ENCODE data around the gene CDKN2C. TPM values are rescaled to one million over a fixed set of nuclear protein-coding genes. Genes with fewer than 3 reads are reported as not detected.

Gene CDKN2C
- total and polyA plus RNA-seq, 2 experiments from 2014 or later = not detected

DNA sequence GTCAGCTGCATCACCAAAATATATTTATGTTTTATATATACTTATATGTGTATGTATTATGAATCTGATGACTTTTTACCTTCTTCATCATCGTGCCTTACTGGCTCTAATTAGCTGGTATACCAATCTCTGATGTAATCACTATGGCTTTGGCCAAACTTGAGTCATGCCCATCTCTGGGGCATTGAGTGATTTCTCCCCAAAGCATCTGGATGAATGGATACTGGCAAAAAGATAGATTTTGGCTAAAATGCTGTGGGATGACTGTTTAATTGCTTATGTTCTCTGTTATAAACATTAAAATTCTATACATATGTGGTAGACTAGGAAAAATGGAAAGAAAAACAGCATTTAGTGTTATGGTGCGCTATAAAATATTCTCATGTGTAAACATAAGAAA lies 19.6 kb downstream of the CDKN2C start:
- H3K4me1 ChIP-seq (ENCODE audit: insufficient read depth) = no peaks in the 10 kb centered on the region
- TF ChIP-seq, protein P1, sequence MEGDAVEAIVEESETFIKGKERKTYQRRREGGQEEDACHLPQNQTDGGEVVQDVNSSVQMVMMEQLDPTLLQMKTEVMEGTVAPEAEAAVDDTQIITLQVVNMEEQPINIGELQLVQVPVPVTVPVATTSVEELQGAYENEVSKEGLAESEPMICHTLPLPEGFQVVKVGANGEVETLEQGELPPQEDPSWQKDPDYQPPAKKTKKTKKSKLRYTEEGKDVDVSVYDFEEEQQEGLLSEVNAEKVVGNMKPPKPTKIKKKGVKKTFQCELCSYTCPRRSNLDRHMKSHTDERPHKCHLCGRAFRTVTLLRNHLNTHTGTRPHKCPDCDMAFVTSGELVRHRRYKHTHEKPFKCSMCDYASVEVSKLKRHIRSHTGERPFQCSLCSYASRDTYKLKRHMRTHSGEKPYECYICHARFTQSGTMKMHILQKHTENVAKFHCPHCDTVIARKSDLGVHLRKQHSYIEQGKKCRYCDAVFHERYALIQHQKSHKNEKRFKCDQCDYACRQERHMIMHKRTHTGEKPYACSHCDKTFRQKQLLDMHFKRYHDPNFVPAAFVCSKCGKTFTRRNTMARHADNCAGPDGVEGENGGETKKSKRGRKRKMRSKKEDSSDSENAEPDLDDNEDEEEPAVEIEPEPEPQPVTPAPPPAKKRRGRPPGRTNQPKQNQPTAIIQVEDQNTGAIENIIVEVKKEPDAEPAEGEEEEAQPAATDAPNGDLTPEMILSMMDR (conservative IDR thresholded peaks at IDR 0.05; ENCODE audit: low read depth in 2 of 2) = no peak
- TF ChIP-seq ZNF114 (CRISPR knock-in tag; IDR thresholded peaks at IDR 0.05) = no peak
- TF ChIP-seq POLR2AphosphoS5 (IDR thresholded peaks at IDR 0.05; ENCODE audit: low read depth) = no peak
- TF ChIP-seq, protein P2, sequence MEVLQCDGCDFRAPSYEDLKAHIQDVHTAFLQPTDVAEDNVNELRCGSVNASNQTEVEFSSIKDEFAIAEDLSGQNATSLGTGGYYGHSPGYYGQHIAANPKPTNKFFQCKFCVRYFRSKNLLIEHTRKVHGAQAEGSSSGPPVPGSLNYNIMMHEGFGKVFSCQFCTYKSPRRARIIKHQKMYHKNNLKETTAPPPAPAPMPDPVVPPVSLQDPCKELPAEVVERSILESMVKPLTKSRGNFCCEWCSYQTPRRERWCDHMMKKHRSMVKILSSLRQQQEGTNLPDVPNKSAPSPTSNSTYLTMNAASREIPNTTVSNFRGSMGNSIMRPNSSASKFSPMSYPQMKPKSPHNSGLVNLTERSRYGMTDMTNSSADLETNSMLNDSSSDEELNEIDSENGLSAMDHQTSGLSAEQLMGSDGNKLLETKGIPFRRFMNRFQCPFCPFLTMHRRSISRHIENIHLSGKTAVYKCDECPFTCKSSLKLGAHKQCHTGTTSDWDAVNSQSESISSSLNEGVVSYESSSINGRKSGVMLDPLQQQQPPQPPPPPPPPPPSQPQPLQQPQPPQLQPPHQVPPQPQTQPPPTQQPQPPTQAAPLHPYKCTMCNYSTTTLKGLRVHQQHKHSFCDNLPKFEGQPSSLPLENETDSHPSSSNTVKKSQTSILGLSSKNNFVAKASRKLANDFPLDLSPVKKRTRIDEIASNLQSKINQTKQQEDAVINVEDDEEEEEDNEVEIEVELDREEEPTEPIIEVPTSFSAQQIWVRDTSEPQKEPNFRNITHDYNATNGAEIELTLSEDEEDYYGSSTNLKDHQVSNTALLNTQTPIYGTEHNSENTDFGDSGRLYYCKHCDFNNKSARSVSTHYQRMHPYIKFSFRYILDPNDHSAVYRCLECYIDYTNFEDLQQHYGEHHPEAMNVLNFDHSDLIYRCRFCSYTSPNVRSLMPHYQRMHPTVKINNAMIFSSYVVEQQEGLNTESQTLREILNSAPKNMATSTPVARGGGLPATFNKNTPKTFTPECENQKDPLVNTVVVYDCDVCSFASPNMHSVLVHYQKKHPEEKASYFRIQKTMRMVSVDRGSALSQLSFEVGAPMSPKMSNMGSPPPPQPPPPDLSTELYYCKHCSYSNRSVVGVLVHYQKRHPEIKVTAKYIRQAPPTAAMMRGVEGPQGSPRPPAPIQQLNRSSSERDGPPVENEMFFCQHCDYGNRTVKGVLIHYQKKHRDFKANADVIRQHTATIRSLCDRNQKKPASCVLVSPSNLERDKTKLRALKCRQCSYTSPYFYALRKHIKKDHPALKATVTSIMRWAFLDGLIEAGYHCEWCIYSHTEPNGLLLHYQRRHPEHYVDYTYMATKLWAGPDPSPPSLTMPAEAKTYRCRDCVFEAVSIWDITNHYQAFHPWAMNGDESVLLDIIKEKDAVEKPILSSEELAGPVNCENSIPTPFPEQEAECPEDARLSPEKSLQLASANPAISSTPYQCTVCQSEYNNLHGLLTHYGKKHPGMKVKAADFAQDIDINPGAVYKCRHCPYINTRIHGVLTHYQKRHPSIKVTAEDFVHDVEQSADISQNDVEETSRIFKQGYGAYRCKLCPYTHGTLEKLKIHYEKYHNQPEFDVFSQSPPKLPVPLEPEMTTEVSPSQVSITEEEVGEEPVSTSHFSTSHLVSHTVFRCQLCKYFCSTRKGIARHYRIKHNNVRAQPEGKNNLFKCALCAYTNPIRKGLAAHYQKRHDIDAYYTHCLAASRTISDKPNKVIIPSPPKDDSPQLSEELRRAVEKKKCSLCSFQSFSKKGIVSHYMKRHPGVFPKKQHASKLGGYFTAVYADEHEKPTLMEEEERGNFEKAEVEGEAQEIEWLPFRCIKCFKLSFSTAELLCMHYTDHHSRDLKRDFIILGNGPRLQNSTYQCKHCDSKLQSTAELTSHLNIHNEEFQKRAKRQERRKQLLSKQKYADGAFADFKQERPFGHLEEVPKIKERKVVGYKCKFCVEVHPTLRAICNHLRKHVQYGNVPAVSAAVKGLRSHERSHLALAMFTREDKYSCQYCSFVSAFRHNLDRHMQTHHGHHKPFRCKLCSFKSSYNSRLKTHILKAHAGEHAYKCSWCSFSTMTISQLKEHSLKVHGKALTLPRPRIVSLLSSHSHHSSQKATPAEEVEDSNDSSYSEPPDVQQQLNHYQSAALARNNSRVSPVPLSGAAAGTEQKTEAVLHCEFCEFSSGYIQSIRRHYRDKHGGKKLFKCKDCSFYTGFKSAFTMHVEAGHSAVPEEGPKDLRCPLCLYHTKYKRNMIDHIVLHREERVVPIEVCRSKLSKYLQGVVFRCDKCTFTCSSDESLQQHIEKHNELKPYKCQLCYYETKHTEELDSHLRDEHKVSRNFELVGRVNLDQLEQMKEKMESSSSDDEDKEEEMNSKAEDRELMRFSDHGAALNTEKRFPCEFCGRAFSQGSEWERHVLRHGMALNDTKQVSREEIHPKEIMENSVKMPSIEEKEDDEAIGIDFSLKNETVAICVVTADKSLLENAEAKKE (CRISPR knock-in tag; IDR thresholded peaks at IDR 0.05) = no peak
- TF ChIP-seq, protein P3, sequence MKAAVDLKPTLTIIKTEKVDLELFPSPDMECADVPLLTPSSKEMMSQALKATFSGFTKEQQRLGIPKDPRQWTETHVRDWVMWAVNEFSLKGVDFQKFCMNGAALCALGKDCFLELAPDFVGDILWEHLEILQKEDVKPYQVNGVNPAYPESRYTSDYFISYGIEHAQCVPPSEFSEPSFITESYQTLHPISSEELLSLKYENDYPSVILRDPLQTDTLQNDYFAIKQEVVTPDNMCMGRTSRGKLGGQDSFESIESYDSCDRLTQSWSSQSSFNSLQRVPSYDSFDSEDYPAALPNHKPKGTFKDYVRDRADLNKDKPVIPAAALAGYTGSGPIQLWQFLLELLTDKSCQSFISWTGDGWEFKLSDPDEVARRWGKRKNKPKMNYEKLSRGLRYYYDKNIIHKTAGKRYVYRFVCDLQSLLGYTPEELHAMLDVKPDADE (IDR thresholded peaks at IDR 0.05) = no peak
- TF ChIP-seq, protein P4, sequence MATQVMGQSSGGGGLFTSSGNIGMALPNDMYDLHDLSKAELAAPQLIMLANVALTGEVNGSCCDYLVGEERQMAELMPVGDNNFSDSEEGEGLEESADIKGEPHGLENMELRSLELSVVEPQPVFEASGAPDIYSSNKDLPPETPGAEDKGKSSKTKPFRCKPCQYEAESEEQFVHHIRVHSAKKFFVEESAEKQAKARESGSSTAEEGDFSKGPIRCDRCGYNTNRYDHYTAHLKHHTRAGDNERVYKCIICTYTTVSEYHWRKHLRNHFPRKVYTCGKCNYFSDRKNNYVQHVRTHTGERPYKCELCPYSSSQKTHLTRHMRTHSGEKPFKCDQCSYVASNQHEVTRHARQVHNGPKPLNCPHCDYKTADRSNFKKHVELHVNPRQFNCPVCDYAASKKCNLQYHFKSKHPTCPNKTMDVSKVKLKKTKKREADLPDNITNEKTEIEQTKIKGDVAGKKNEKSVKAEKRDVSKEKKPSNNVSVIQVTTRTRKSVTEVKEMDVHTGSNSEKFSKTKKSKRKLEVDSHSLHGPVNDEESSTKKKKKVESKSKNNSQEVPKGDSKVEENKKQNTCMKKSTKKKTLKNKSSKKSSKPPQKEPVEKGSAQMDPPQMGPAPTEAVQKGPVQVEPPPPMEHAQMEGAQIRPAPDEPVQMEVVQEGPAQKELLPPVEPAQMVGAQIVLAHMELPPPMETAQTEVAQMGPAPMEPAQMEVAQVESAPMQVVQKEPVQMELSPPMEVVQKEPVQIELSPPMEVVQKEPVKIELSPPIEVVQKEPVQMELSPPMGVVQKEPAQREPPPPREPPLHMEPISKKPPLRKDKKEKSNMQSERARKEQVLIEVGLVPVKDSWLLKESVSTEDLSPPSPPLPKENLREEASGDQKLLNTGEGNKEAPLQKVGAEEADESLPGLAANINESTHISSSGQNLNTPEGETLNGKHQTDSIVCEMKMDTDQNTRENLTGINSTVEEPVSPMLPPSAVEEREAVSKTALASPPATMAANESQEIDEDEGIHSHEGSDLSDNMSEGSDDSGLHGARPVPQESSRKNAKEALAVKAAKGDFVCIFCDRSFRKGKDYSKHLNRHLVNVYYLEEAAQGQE (IDR thresholded peaks at IDR 0.05; ENCODE audit: unreplicated experiment) = no peak
- DNase-seq (ENCODE audit: low spot score) = no peak
- H3K36me3 ChIP-seq (ENCODE audit: insufficient read depth) = no peaks in the 10 kb centered on the region
- Mint-ChIP-seq H3K4me3 (no peak overlapping the region), H3K27me3 (ENCODE audit: insufficient read depth, low read depth, poor library complexity) (peaks cover 6% of the 10 kb centered on the region), H3K36me3 (ENCODE audit: low read depth) (no peaks in the 10 kb centered on the region), H3K4me1 (no peaks in the 10 kb centered on the region), H3K9me3 (no peaks in the 10 kb centered on the region), H3K27ac (no peak overlapping the region)
- no peaks in the 10 kb centered on the region for H4K20me1 ChIP-seq (replicated peaks; ENCODE audit: insufficient read depth)
- H2AFZ ChIP-seq = no peak overlapping the region
- H3K4me2 ChIP-seq = no peak overlapping the region
- no peak overlapping the region for H3K27ac ChIP-seq (ENCODE audit: low read depth)
- peaks cover 6% of the 10 kb centered on the region; the same call in 1 of the 2 replicates for H3K27me3 ChIP-seq (ENCODE audit: insufficient read depth)
- ATAC-seq = no peak
- H3F3A ChIP-seq (replicated peaks; ENCODE audit: low read depth) = no peaks in the 10 kb centered on the region
- no peaks in the 10 kb centered on the region for H3K79me2 ChIP-seq (replicated peaks; ENCODE audit: insufficient read depth)
- H3K4me3 ChIP-seq = no peak overlapping the region
- H3K9me2 ChIP-seq (ENCODE audit: insufficient read depth) = no peaks in the 10 kb centered on the region
